Stimulated activated CD4-positive, alpha-beta T cell treated with anti-CD3 and anti-CD28 coated beads, Interleukin-4, amount 100 ng/mL, for 1 hour (primary cell): Measurements from ENCODE around the gene FKBP4.

Experiments
- DNase-seq: peaks from one replicate; pipeline ENCODE4 v3.0.0-alpha.2; 2020

FKBP4 gene

GRCh38 chr12:2813214-2814185, 18.7 kb downstream of the FKBP4 start:
- DNase-seq, result peak; percentile 41

- DNase-seq, result no peak
Observed at GRCh38 chr12:2819810-2820209, 25.0 kb downstream of the FKBP4 start.

GRCh38 chr12:2820432-2820831, 25.7 kb downstream of the FKBP4 start:
- DNase-seq, result no peak

- no peak for DNase-seq
Observed at GRCh38 chr12:2823483-2823882, 28.7 kb downstream of the FKBP4 start.

GRCh38 chr12:2824541-2824940, 29.8 kb downstream of the FKBP4 start:
- DNase-seq, result no peak

- no peak for DNase-seq
Observed at GRCh38 chr12:2825132-2825531, 30.4 kb downstream of the FKBP4 start.

GRCh38 chr12:2826036-2826435, 31.3 kb downstream of the FKBP4 start:
- no peak for DNase-seq

- DNase-seq, result no peak
Observed at GRCh38 chr12:2826721-2827515, 32.1 kb downstream of the FKBP4 start.

- no peak for DNase-seq
Observed at GRCh38 chr12:2829275-2829674, 34.5 kb downstream of the FKBP4 start.

- DNase-seq, result no peak
Observed at GRCh38 chr12:2832550-2833127, 37.9 kb downstream of the FKBP4 start.

GRCh38 chr12:2833327-2833726, 38.6 kb downstream of the FKBP4 start:
- no peak for DNase-seq

- no peak for DNase-seq
Observed at GRCh38 chr12:2833810-2834209, 39.0 kb downstream of the FKBP4 start.

GRCh38 chr12:2834581-2835491, 40.1 kb downstream of the FKBP4 start, which contains the start of gene NRIP2:
TSS of gene NRIP2 (minus strand) at chr12:2835035. CDS start at chr12:2834983, 52 bp downstream.
- no peak for DNase-seq

GRCh38 chr12:2835691-2836403, 41.1 kb downstream of the FKBP4 start:
- no peak for DNase-seq

- DNase-seq, result no peak
Observed at GRCh38 chr12:2836574-2836973, 41.8 kb downstream of the FKBP4 start.

- no peak for DNase-seq
Observed at GRCh38 chr12:2841056-2841650, 46.4 kb downstream of the FKBP4 start.

GRCh38 chr12:2842948-2843347, 48.2 kb downstream of the FKBP4 start:
- DNase-seq, result no peak

- DNase-seq, result no peak
Observed at GRCh38 chr12:2844786-2845185, 50.0 kb downstream of the FKBP4 start.

GRCh38 chr12:2845280-2845679, 50.5 kb downstream of the FKBP4 start:
- DNase-seq, result no peak

- no peak for DNase-seq
Observed at GRCh38 chr12:2851931-2852330, 57.2 kb downstream of the FKBP4 start.

GRCh38 chr12:2853626-2854025, 58.9 kb downstream of the FKBP4 start:
- peak; percentile 59 for DNase-seq
